PC-9 (cell line): Measurements from ENCODE around the gene NUB1. TPM values are rescaled to one million over a fixed set of nuclear protein-coding genes. Genes with fewer than 3 reads are reported as not detected.

ENCODE experiments used
- BruUV-seq: library from RNA; stranded (reverse); fragments of 400-500 nt; replicated peaks from 2 replicates; lab custom pipeline; 2021; lab: Mats Ljungman, UMichigan
- CTCF ChIA-PET: fragments of 300-600 bp; sonication (Branson Sonifier 250); formaldehyde crosslinking; loops from one replicate; lab custom pipeline; 2022; ENCODE audit warnings: antibody characterized with exemption; lab: Charles Lee
- POLR2A ChIA-PET: fragments of 300-600 bp; sonication (Branson Sonifier 250); formaldehyde crosslinking; loops from one replicate; lab custom pipeline; 2022; ENCODE audit warnings: antibody characterized with exemption; ENCODE audit not compliant: unreplicated experiment; lab: Charles Lee
- DNase-seq, 2 experiments: peaks; one replicate each; pipeline versions ENCODE4 v3.0.0 to v3.0.0-alpha.2; 2015 to 2022; ENCODE audit warnings: mixed read lengths in 1 of 2
- H2AFZ ChIP-seq: fragments of 200-600 bp; sonication (generic); 2 replicates; pipeline ENCODE4 v1.8.1; 2017; ENCODE audit warnings: antibody characterized with exemption
- H3F3A ChIP-seq: fragments of 200-600 bp; sonication (generic); 2 replicates; pipeline ENCODE4 v1.8.1; 2017; ENCODE audit warnings: antibody characterized with exemption, mild to moderate bottlenecking, low read depth; ENCODE audit not compliant: insufficient read depth
- H3K27ac ChIP-seq: fragments of 200-600 bp; sonication (generic); 2 replicates; pipeline ENCODE4 v1.6.1; 2016; ENCODE audit warnings: mixed run types
- H3K27me3 ChIP-seq: fragments of 200-600 bp; sonication (generic); 2 replicates; pipeline ENCODE4 v1.6.1; 2016; ENCODE audit warnings: low read depth, mixed run types; ENCODE audit not compliant: insufficient read depth
- H3K36me3 ChIP-seq: fragments of 200-600 bp; sonication (generic); 2 replicates; pipeline ENCODE4 v1.6.1; 2016; ENCODE audit warnings: low read depth, mixed run types
- H3K4me1 ChIP-seq: fragments of 200-600 bp; sonication (generic); replicated peaks from 2 replicates; pipeline ENCODE4 v1.6.1; 2016; ENCODE audit warnings: mixed run types; ENCODE audit not compliant: insufficient read depth
- H3K4me2 ChIP-seq: fragments of 200-600 bp; sonication (generic); 2 replicates; pipeline ENCODE4 v1.6.1; 2017; ENCODE audit warnings: mixed run types
- H3K4me3 ChIP-seq: fragments of 200-600 bp; sonication (generic); 2 replicates; pipeline ENCODE4 v1.6.1; 2016; ENCODE audit warnings: mixed run types
- H3K79me2 ChIP-seq: fragments of 200-600 bp; sonication (generic); 2 replicates; pipeline ENCODE4 v1.6.1; 2017; ENCODE audit warnings: low read depth, mixed run types
- H3K9me2 ChIP-seq: fragments of 200-600 bp; sonication (generic); 2 replicates; pipeline ENCODE4 v1.8.1; 2017; ENCODE audit warnings: mild to moderate bottlenecking; ENCODE audit not compliant: insufficient read depth
- H3K9me3 ChIP-seq: fragments of 200-600 bp; sonication (generic); 2 replicates; pipeline ENCODE4 v1.8.1; 2016; ENCODE audit warnings: low read depth; ENCODE audit not compliant: insufficient read depth
- H4K20me1 ChIP-seq: fragments of 200-600 bp; sonication (generic); 2 replicates; pipeline ENCODE4 v1.8.1; 2017; ENCODE audit not compliant: insufficient read depth
- CTCF ChIP-seq: fragments of 200-600 bp; sonication (generic); conservative IDR thresholded peaks from 2 replicates; pipeline ENCODE4 v1.6.1; 2017; ENCODE audit warnings: mixed run types, antibody characterized with exemption, mild to moderate bottlenecking, moderate library complexity
- EZH2 ChIP-seq: fragments of 200-600 bp; sonication (generic); IDR thresholded peaks from 2 replicates; pipeline ENCODE4 v1.8.0; 2017; ENCODE audit warnings: antibody characterized with exemption, low read depth
- intact Hi-C: fragments of 100-400 bp; cut with micrococcal nuclease; formaldehyde crosslinking; loops from one replicate; pipeline ENCODE4 v1.10.0; 2022; ENCODE audit not compliant: unreplicated experiment
- total RNA-seq: library from RNA; stranded (reverse); gene quantifications from 2 replicates; pipeline ENCODE4 v1.2.3, GENCODE V29; 2021

Gene NUB1
- total RNA-seq, 1 experiment from 2014 or later = 80.6 TPM

- Histone ChIP-seq H3K36me3 (no peaks in the 10 kb centered on the region), H3K4me3 (no peak overlapping the region), H3K9me2 (no peaks in the 10 kb centered on the region), H3K27me3 (no peaks in the 10 kb centered on the region), H4K20me1 (no peaks in the 10 kb centered on the region), H3K4me2 (no peak overlapping the region), H3F3A (no peaks in the 10 kb centered on the region), H3K4me1 (peaks cover 8% of the 10 kb centered on the region), H3K79me2 (no peaks in the 10 kb centered on the region), H2AFZ (no peak overlapping the region), H3K9me3 (no peaks in the 10 kb centered on the region), H3K27ac (no peak overlapping the region)
- ChIA-PET POLR2A (no interaction called here), CTCF (no interaction called here)
- TF ChIP-seq EZH2 = no peak
- no peak for TF ChIP-seq CTCF
- BruUV-seq = no TSS peak
- intact Hi-C loops = no loop called here
- no peak for DNase-seq
These were observed 49.2 kb downstream of the NUB1 start for GRCh38 chr7:151390598-151391357.

DNA sequence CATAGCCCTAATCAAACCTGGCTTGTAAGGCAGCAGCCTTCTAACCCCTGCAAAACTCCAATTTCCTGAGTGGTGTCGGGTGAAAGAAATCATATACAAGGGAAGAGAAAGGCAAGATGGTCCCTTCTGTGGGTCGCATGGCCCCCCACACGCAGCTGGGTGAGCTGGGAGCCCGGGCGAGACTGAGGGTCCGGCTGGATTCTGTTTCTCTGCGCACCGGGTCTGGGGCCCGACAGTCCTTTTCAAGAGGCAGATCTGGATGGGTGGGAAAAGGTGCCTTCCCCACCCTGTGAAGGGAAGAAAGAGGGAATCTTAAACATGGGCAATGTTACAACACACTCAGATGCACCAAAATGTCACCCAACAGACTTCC lies 49.7 kb downstream of the NUB1 start:
- Histone ChIP-seq H3K36me3 (no peaks in the 10 kb centered on the region), H3K4me2 (no peak overlapping the region), H3K27me3 (no peaks in the 10 kb centered on the region), H3K9me2 (no peaks in the 10 kb centered on the region), H3K27ac (no peak overlapping the region), H3K4me1 (peaks cover 5% of the 10 kb centered on the region), H3K4me3 (no peak overlapping the region), H3K9me3 (no peaks in the 10 kb centered on the region), H4K20me1 (no peaks in the 10 kb centered on the region), H3K79me2 (no peaks in the 10 kb centered on the region), H2AFZ (no peak overlapping the region), H3F3A (no peaks in the 10 kb centered on the region)
- ChIA-PET POLR2A (no interaction called here), CTCF (no interaction called here)
- no TSS peak for BruUV-seq
- DNase-seq = no peak
- intact Hi-C loops = no loop called here
- TF ChIP-seq EZH2 = no peak
- TF ChIP-seq CTCF = no peak

DNA sequence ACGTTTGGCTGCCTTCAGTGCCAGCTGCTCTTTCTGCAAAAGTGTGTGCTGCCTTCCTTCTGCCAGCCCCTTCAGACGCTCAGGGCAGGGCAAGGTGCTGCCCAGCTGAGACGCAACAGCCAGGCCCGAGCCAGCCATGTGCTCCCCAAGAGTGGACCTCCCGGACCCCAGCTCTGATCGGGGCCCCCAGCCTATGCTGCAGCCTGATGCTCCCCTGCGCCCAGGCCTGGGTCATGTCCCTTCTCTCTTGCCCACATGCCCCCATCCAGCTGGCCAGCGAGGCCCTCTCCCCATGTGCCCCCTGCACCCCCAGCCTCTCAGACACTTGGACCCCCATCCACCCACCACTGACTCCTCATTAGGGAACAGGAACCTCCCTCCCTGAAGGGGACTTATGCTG lies 50.4 kb downstream of the NUB1 start:
- Histone ChIP-seq H3K27me3 (no peaks in the 10 kb centered on the region), H3K36me3 (no peaks in the 10 kb centered on the region), H4K20me1 (no peaks in the 10 kb centered on the region), H3F3A (no peaks in the 10 kb centered on the region), H2AFZ (no peak overlapping the region), H3K9me2 (no peaks in the 10 kb centered on the region), H3K9me3 (no peaks in the 10 kb centered on the region), H3K4me3 (no peak overlapping the region), H3K79me2 (no peaks in the 10 kb centered on the region), H3K4me2 (no peak overlapping the region), H3K4me1 (no peaks in the 10 kb centered on the region), H3K27ac (no peak overlapping the region)
- TF ChIP-seq CTCF (no peak), EZH2 (no peak)
- POLR2A ChIA-PET = no interaction called here
- CTCF ChIA-PET = no interaction called here
- DNase-seq = no peak
- intact Hi-C loops = no loop called here
- no TSS peak for BruUV-seq
